HEK293T (cell line): ENCODE data around the gene TNXB.

ENCODE experiments used
- CTCF ChIA-PET: fragments of 350-600 bp; formaldehyde crosslinking; extraction: SDS; loops from one replicate; lab custom pipeline; 2021; ENCODE audit warnings: antibody characterized with exemption, inconsistent platforms; lab: Yijun Ruan, JAX
- POLR2A ChIA-PET: fragments of 350-600 bp; formaldehyde crosslinking; extraction: SDS; loops from one replicate; lab custom pipeline; 2020; ENCODE audit warnings: antibody characterized with exemption, inconsistent platforms; lab: Yijun Ruan, JAX
- DNase-seq: peaks from one replicate; pipeline ENCODE4 v3.0.0; 2012; ENCODE audit warnings: mixed read lengths; ENCODE audit errors: extremely low spot score
- ARNT ChIP-seq: fragments of 450-650 bp; IDR thresholded peaks from 2 replicates; pipeline ENCODE4 v1.6.1; 2017; ENCODE audit warnings: mild to moderate bottlenecking
- BHLHE40 ChIP-seq: fragments of 450-650 bp; IDR thresholded peaks from 2 replicates; pipeline ENCODE4 v1.6.1; 2016; ENCODE audit warnings: mild to moderate bottlenecking, moderate library complexity, borderline replicate concordance
- CTBP1 ChIP-seq: fragments of 450-650 bp; IDR thresholded peaks from 2 replicates; pipeline ENCODE4 v1.6.1; 2016; ENCODE audit warnings: borderline replicate concordance
- ELF4 ChIP-seq: fragments of 450-650 bp; IDR thresholded peaks from 2 replicates; pipeline ENCODE4 v1.6.1; 2017; ENCODE audit warnings: antibody characterized with exemption
- FOXA1 ChIP-seq: fragments of 450-650 bp; IDR thresholded peaks from 2 replicates; pipeline ENCODE4 v1.6.1; 2016; ENCODE audit warnings: mild to moderate bottlenecking
- FOXK2 ChIP-seq: fragments of 450-650 bp; IDR thresholded peaks from 2 replicates; pipeline ENCODE4 v1.6.1; 2016; ENCODE audit warnings: mild to moderate bottlenecking
- FOXM1 ChIP-seq: fragments of 450-650 bp; IDR thresholded peaks from 2 replicates; pipeline ENCODE4 v1.6.1; 2017; ENCODE audit warnings: mild to moderate bottlenecking, borderline replicate concordance
- HDGF ChIP-seq: fragments of 450-650 bp; IDR thresholded peaks from 2 replicates; pipeline ENCODE4 v1.6.1; 2017; ENCODE audit warnings: antibody characterized with exemption, borderline replicate concordance
- L3MBTL2 ChIP-seq: fragments of 450-650 bp; conservative IDR thresholded peaks from 2 replicates; pipeline ENCODE4 v1.6.1; 2016; ENCODE audit warnings: mild to moderate bottlenecking
- LEF1 ChIP-seq: fragments of 450-650 bp; IDR thresholded peaks from 2 replicates; pipeline ENCODE4 v1.6.1; 2017; ENCODE audit warnings: mild to moderate bottlenecking, borderline replicate concordance
- NFRKB ChIP-seq: fragments of 450-650 bp; IDR thresholded peaks from 2 replicates; pipeline ENCODE4 v1.6.1; 2016; ENCODE audit warnings: mild to moderate bottlenecking, moderate library complexity
- SP1 ChIP-seq: fragments of 450-650 bp; IDR thresholded peaks from 2 replicates; pipeline ENCODE4 v1.6.1; 2017
- SUZ12 ChIP-seq: fragments of 450-650 bp; IDR thresholded peaks from 2 replicates; pipeline ENCODE4 v1.6.1; 2016; ENCODE audit warnings: mild to moderate bottlenecking
- TARDBP ChIP-seq: fragments of 450-650 bp; IDR thresholded peaks from 2 replicates; pipeline ENCODE4 v1.6.1; 2016
- ZNF384 ChIP-seq: fragments of 450-650 bp; IDR thresholded peaks from 2 replicates; pipeline ENCODE4 v1.6.1; 2016
- TF ChIP-seq, protein P1 (sequence below): fragments of 450-650 bp; IDR thresholded peaks from 2 replicates; pipeline ENCODE4 v1.6.1; 2016

TNXB gene

GRCh38 chr6:32152769-32153563, 43.8 kb upstream of the TNXB start:
- ChIA-PET CTCF (interaction anchor here (0.7 to 1.0 kb wide), 2 partner anchors 36 to 271 kb away, joined by 3 to 4 read pairs; no protein-coding TSS in a partner anchor), POLR2A (interaction anchor here (1.0 to 2.2 kb wide), 8 partner anchors 19 to 42 kb away, joined by 3 to 57 read pairs (median 6); partner anchors contain the start of genes ATF6B, FKBPL, GPSM3 and PBX2)
- TF ChIP-seq TARDBP (no peak), L3MBTL2 (peak; percentile 19)
- DNase-seq: peak; percentile 59

DNA sequence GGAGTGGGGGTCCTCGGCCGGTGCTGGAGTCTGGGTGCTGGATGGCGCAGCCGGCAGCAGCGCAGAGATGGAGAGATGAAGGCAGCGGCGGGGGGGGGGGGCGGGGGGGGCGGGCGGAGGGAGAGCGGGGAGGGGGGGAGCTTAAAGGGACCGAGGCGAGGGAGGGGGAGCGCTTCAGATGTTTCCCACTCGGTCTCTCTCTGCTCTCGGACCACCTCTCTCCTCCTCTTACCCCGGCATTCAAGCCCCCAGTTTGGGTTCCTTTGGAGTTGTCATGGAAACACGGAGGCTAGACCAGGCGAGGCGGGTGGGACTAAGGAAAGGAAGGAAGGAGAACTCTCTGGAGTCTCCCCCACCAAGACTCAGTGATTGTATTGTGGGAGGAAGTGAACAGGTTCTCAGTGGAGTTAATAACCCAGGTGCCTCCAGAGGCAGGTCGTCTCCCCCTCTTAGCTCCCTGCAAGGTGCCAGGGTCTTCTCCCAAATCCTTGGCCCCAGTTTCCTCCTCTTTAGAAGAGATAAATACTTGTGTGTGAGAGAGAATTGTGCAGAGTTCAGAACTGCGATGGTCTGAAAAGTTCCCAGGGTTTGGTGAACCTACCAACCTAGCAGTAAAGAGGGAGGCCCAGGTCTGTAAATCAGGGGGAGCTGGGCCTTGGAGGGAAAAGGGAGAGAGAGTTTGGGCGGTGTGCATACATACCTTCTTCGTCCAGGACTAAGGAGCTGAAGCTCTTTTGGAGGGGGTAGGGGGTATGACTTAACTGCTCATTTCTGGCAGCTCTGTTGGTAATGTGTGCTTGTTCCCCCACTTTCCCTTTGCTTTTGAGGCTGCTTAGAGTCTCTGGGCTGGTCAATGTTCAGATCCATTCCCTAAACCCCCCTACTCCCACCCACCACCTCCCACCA, 43.0 kb upstream of the TNXB start, which contains the start of gene PRRT1:
Gene PRRT1 (minus strand): TSS at position 77 of the 906 bp plus-strand sequence. CDS start 112 bp downstream, outside the sequence.
- CTCF ChIA-PET: interaction anchor here (0.6 to 1.0 kb wide), 3 partner anchors 35 to 361 kb away, joined by 3 to 4 read pairs (median 3); no protein-coding TSS in a partner anchor
- POLR2A ChIA-PET: interaction anchor here (1.1 to 2.2 kb wide), 5 partner anchors 23 to 43 kb away, joined by 4 to 57 read pairs (median 16); partner anchors contain the start of genes ATF6B, FKBPL and GPSM3
- DNase-seq: no peak
- no peak for TF ChIP-seq SP1
- TF ChIP-seq NFRKB: no peak
- no peak for TF ChIP-seq ZNF384
- TF ChIP-seq L3MBTL2: no peak
- no peak for TF ChIP-seq ARNT
- TF ChIP-seq FOXA1: no peak
- no peak for TF ChIP-seq FOXM1
- TF ChIP-seq, protein P1, sequence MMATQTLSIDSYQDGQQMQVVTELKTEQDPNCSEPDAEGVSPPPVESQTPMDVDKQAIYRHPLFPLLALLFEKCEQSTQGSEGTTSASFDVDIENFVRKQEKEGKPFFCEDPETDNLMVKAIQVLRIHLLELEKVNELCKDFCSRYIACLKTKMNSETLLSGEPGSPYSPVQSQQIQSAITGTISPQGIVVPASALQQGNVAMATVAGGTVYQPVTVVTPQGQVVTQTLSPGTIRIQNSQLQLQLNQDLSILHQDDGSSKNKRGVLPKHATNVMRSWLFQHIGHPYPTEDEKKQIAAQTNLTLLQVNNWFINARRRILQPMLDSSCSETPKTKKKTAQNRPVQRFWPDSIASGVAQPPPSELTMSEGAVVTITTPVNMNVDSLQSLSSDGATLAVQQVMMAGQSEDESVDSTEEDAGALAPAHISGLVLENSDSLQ: no peak
- no peak for TF ChIP-seq ELF4
- no peak for TF ChIP-seq LEF1
- no peak for TF ChIP-seq TARDBP
- no peak for TF ChIP-seq FOXK2
- no peak for TF ChIP-seq CTBP1
- no peak for TF ChIP-seq BHLHE40
- TF ChIP-seq HDGF: no peak
- TF ChIP-seq SUZ12: no peak

- DNase-seq: no peak
- TF ChIP-seq FOXM1: no peak
- no peak for TF ChIP-seq ELF4
- TF ChIP-seq CTBP1: no peak
- no peak for TF ChIP-seq ZNF384
- TF ChIP-seq SUZ12: no peak
- TF ChIP-seq NFRKB: no peak
- TF ChIP-seq, protein P1: no peak
- TF ChIP-seq L3MBTL2: no peak
- no peak for TF ChIP-seq TARDBP
- no peak for TF ChIP-seq LEF1
- TF ChIP-seq ARNT: no peak
- no peak for TF ChIP-seq FOXK2
- no peak for TF ChIP-seq FOXA1
- TF ChIP-seq SP1: no peak
- no peak for TF ChIP-seq BHLHE40
- TF ChIP-seq HDGF: no peak
- CTCF ChIA-PET: no interaction called here
- POLR2A ChIA-PET: interaction anchor here (1.0 to 2.2 kb wide), 4 partner anchors 20 to 42 kb away, joined by 3 to 57 read pairs (median 12); partner anchors contain the start of genes ATF6B, FKBPL and GPSM3
These were observed 42.2 kb upstream of the TNXB start for GRCh38 chr6:32151181-32151862.

GRCh38 chr6:32149932-32150870, 41.1 kb upstream of the TNXB start:
- CTCF ChIA-PET: no interaction called here
- POLR2A ChIA-PET: interaction anchor here (1.0 kb wide), 1 partner anchor 19 kb away, joined by 3 read pairs; no protein-coding TSS in a partner anchor
- DNase-seq: no peak
- TF ChIP-seq SUZ12: no peak
- TF ChIP-seq CTBP1: no peak
- no peak for TF ChIP-seq NFRKB
- TF ChIP-seq TARDBP: no peak

- ChIA-PET CTCF (no interaction called here), POLR2A (no interaction called here)
- DNase-seq: no peak
- TF ChIP-seq L3MBTL2 (no peak), ELF4 (no peak), FOXM1 (no peak), CTBP1 (no peak), SUZ12 (no peak), FOXA1 (no peak), FOXK2 (no peak), ARNT (no peak), TARDBP (no peak), BHLHE40 (no peak), ZNF384 (no peak), HDGF (no peak), NFRKB (no peak), LEF1 (no peak), SP1 (no peak)
- TF ChIP-seq, protein P1: no peak
These were observed 40.1 kb upstream of the TNXB start for GRCh38 chr6:32149092-32149755.
